ENCODE results near the gene TSPAN16.

The TSPAN16 gene

GRCh38 chr19:11359421-11359820 lies 63.5 kb downstream of the TSPAN16 start:
- Histone ChIP-seq H3K27me3 (ENCODE audit: control insufficient read depth in 2 of 2, insufficient read depth in 2 of 2, low read length in 2 of 2) (no peaks in the 10 kb centered on the region), H3K36me3 (ENCODE audit: control insufficient read depth in 2 of 2, insufficient read depth in 2 of 2, low read length in 2 of 2) (no peaks in the 10 kb centered on the region), H3K9me3 (ENCODE audit: control insufficient read depth in 2 of 2, low read length in 2 of 2) (no peaks in the 10 kb centered on the region), H3K9ac (ENCODE audit: low read depth in 1 of 2, low read length in 2 of 2) (no peak overlapping the region), H3K4me1 (ENCODE audit: control insufficient read depth in 2 of 2, insufficient read depth in 2 of 2, low read length in 2 of 2) (peaks cover 15 to 17% of the 10 kb centered on the region in 2 donors), H3K27ac (ENCODE audit: low read depth in 2 of 2, low read length in 2 of 2) (no peak overlapping the region), H3K4me3 (ENCODE audit: low read length in 2 of 2) (no peak overlapping the region)

GRCh38 chr19:11361037-11361770 lies 65.2 kb downstream of the TSPAN16 start:
- Histone ChIP-seq H3K36me3 (ENCODE audit: control insufficient read depth in 2 of 2, insufficient read depth in 2 of 2, low read length in 2 of 2) (no peaks in the 10 kb centered on the region), H3K4me1 (ENCODE audit: control insufficient read depth in 2 of 2, insufficient read depth in 2 of 2, low read length in 2 of 2) (peaks cover 9 to 13% of the 10 kb centered on the region in 2 donors), H3K9me3 (ENCODE audit: control insufficient read depth in 2 of 2, low read length in 2 of 2) (no peaks in the 10 kb centered on the region), H3K27me3 (ENCODE audit: control insufficient read depth in 2 of 2, insufficient read depth in 2 of 2, low read length in 2 of 2) (no peaks in the 10 kb centered on the region), H3K9ac (ENCODE audit: low read depth in 1 of 2, low read length in 2 of 2) (peak overlapping the region in 1 of 2 donors; percentile 6), H3K4me3 (ENCODE audit: low read length in 2 of 2) (peak overlapping the region in 1 of 2 donors; percentile 40), H3K27ac (ENCODE audit: low read depth in 2 of 2, low read length in 2 of 2) (no peak overlapping the region)

GRCh38 chr19:11361771-11362731 lies 66.1 kb downstream of the TSPAN16 start:
- Histone ChIP-seq H3K27ac (ENCODE audit: low read depth in 2 of 2, low read length in 2 of 2) (no peak overlapping the region), H3K27me3 (ENCODE audit: control insufficient read depth in 2 of 2, insufficient read depth in 2 of 2, low read length in 2 of 2) (no peaks in the 10 kb centered on the region), H3K4me1 (ENCODE audit: control insufficient read depth in 2 of 2, insufficient read depth in 2 of 2, low read length in 2 of 2) (peaks cover 9 to 13% of the 10 kb centered on the region in 2 donors), H3K9me3 (ENCODE audit: control insufficient read depth in 2 of 2, low read length in 2 of 2) (no peaks in the 10 kb centered on the region), H3K4me3 (ENCODE audit: low read length in 2 of 2) (no peak overlapping the region), H3K9ac (ENCODE audit: low read depth in 1 of 2, low read length in 2 of 2) (no peak overlapping the region), H3K36me3 (ENCODE audit: control insufficient read depth in 2 of 2, insufficient read depth in 2 of 2, low read length in 2 of 2) (no peaks in the 10 kb centered on the region)

- Histone ChIP-seq H3K36me3 (ENCODE audit: control insufficient read depth in 2 of 2, insufficient read depth in 2 of 2, low read length in 2 of 2) (no peaks in the 10 kb centered on the region), H3K9me3 (ENCODE audit: control insufficient read depth in 2 of 2, low read length in 2 of 2) (no peaks in the 10 kb centered on the region), H3K27ac (ENCODE audit: low read depth in 2 of 2, low read length in 2 of 2) (no peak overlapping the region), H3K4me3 (ENCODE audit: low read length in 2 of 2) (no peak overlapping the region), H3K27me3 (ENCODE audit: control insufficient read depth in 2 of 2, insufficient read depth in 2 of 2, low read length in 2 of 2) (no peaks in the 10 kb centered on the region), H3K9ac (ENCODE audit: low read depth in 1 of 2, low read length in 2 of 2) (no peak overlapping the region), H3K4me1 (ENCODE audit: control insufficient read depth in 2 of 2, insufficient read depth in 2 of 2, low read length in 2 of 2) (peaks cover 9 to 13% of the 10 kb centered on the region in 2 donors)
Observed at GRCh38 chr19:11363881-11364280, 67.9 kb downstream of the TSPAN16 start.

- Histone ChIP-seq H3K36me3 (ENCODE audit: control insufficient read depth in 2 of 2, insufficient read depth in 2 of 2, low read length in 2 of 2) (no peaks in the 10 kb centered on the region), H3K4me1 (ENCODE audit: control insufficient read depth in 2 of 2, insufficient read depth in 2 of 2, low read length in 2 of 2) (peaks cover 9 to 13% of the 10 kb centered on the region in 2 donors), H3K27me3 (ENCODE audit: control insufficient read depth in 2 of 2, insufficient read depth in 2 of 2, low read length in 2 of 2) (no peaks in the 10 kb centered on the region), H3K27ac (ENCODE audit: low read depth in 2 of 2, low read length in 2 of 2) (no peak overlapping the region), H3K9ac (ENCODE audit: low read depth in 1 of 2, low read length in 2 of 2) (no peak overlapping the region), H3K9me3 (ENCODE audit: control insufficient read depth in 2 of 2, low read length in 2 of 2) (no peaks in the 10 kb centered on the region), H3K4me3 (ENCODE audit: low read length in 2 of 2) (no peak overlapping the region)
Observed at GRCh38 chr19:11364296-11364904, 68.4 kb downstream of the TSPAN16 start.

GRCh38 chr19:11364935-11365334 lies 69.0 kb downstream of the TSPAN16 start:
- H3K9me3 ChIP-seq (ENCODE audit: control insufficient read depth in 2 of 2, low read length in 2 of 2): no peaks in the 10 kb centered on the region
- no peak overlapping the region for H3K4me3 ChIP-seq (ENCODE audit: low read length in 2 of 2)
- H3K36me3 ChIP-seq (ENCODE audit: control insufficient read depth in 2 of 2, insufficient read depth in 2 of 2, low read length in 2 of 2): no peaks in the 10 kb centered on the region
- H3K27ac ChIP-seq (ENCODE audit: low read depth in 2 of 2, low read length in 2 of 2): no peak overlapping the region
- H3K4me1 ChIP-seq (ENCODE audit: control insufficient read depth in 2 of 2, insufficient read depth in 2 of 2, low read length in 2 of 2): peaks cover 9 to 13% of the 10 kb centered on the region in 2 donors
- no peaks in the 10 kb centered on the region for H3K27me3 ChIP-seq (ENCODE audit: control insufficient read depth in 2 of 2, insufficient read depth in 2 of 2, low read length in 2 of 2)
- no peak overlapping the region for H3K9ac ChIP-seq (ENCODE audit: low read depth in 1 of 2, low read length in 2 of 2)

Data from mucosa of rectum (tissue), 2 donors.